HUES64 (cell line): ENCODE measurements around the gene FOSB. TPM values are rescaled to one million over a fixed set of nuclear protein-coding genes. Genes with fewer than 3 reads are reported as not detected.
A peak's percentile ranks its signal among the peaks of the same experiment; 100 is the strongest.

Source experiments
- H3K27ac ChIP-seq: 2 replicates; pipeline ENCODE4 v1.7.0; 2013; ENCODE audit warnings: low read depth, low read length, inconsistent platforms
- H3K27me3 ChIP-seq: 2 replicates; pipeline ENCODE4 v1.6.1; 2013; ENCODE audit warnings: mild to moderate bottlenecking, low read length; ENCODE audit not compliant: insufficient read depth
- H3K36me3 ChIP-seq: 2 replicates; pipeline ENCODE4 v1.6.1; 2013; ENCODE audit warnings: mild to moderate bottlenecking, low read length; ENCODE audit not compliant: insufficient read depth
- H3K4me1 ChIP-seq: 2 replicates; pipeline ENCODE4 v1.6.1; 2013; ENCODE audit warnings: mild to moderate bottlenecking, low read length, moderate library complexity; ENCODE audit not compliant: insufficient read depth
- H3K4me3 ChIP-seq: 2 replicates; pipeline ENCODE4 v1.5.1; 2013; ENCODE audit warnings: mild to moderate bottlenecking, low read length, moderate library complexity
- H3K9ac ChIP-seq: 2 replicates; pipeline ENCODE4 v1.6.1; 2013; ENCODE audit warnings: mild to moderate bottlenecking, low read depth, low read length
- H3K9me3 ChIP-seq: 2 replicates; pipeline ENCODE4 v1.6.1; 2013; ENCODE audit warnings: low read depth, low read length; ENCODE audit not compliant: insufficient read depth
- WGBS: fragments of 150-250, 120-280 bp; methylation state at CpG from one replicate; pipeline ENCODE4 v1.1.7; 2013; ENCODE audit warnings: missing lambda C conversion rate; 5-methylcytosine and 5-hydroxymethylcytosine counted together
- polyA plus RNA-seq, 2 experiments: library from polyadenylated mRNA; stranded (reverse); fragments of 50-300 nt; gene quantifications; one replicate each; pipeline ENCODE4 v1.2.3, GENCODE V29; 2013

The FOSB gene
- 0.25 TPM for polyA plus RNA-seq (2013, experiment 1 of 2)
- 0.44 TPM for polyA plus RNA-seq (2013, experiment 2 of 2)

DNA sequence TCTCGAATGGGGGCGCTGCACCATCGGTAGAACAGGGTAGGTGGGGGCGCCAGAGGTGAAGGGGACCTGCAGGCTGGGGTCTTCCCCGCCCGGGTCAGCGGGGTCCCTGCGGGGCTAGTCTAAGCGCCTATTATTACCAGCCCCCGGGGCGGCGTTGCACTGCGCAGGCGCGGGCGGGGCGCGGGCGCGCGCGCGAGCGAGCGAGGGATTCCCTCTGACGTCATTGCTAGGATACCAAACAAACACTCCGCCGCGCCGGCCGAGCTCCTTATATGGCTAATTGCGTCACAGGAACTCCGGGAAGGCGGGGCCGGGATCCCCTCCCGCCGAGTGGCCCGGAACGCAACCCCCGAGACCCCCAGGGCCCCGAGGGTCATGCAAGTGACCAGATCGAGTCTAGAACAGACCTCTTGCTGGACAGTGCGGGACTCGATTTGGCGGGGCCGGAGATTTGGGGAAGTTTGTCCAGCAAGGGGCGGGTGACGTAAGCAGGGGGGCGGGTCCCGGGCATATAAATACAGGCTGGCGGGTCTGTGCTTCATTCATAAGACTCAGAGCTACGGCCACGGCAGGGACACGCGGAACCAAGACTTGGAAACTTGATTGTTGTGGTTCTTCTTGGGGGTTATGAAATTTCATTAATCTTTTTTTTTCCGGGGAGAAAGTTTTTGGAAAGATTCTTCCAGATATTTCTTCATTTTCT lies at the start of gene FOSB:
Gene FOSB, plus strand, starts transcription at position 541 of the 703 bp plus-strand sequence. CDS start 591 bp downstream, outside the sequence.
- peak within 1 kb of the TSS; percentile 88 for H3K4me3 ChIP-seq
- peaks cover 17% of the 10 kb centered on the region for H3K27me3 ChIP-seq
- H3K9me3 ChIP-seq = no peaks in the 10 kb centered on the region
- H3K36me3 ChIP-seq = no peaks in the 10 kb centered on the region
- H3K4me1 ChIP-seq = peaks cover 4% of the 10 kb centered on the region; the same call in 1 of the 2 replicates
- H3K9ac ChIP-seq = peak within 1 kb of the TSS; percentile 74
- peak within 1 kb of the TSS; percentile 97 for H3K27ac ChIP-seq
- under 1% methylated on average over 55 of the region's 56 CpGs for WGBS

DNA sequence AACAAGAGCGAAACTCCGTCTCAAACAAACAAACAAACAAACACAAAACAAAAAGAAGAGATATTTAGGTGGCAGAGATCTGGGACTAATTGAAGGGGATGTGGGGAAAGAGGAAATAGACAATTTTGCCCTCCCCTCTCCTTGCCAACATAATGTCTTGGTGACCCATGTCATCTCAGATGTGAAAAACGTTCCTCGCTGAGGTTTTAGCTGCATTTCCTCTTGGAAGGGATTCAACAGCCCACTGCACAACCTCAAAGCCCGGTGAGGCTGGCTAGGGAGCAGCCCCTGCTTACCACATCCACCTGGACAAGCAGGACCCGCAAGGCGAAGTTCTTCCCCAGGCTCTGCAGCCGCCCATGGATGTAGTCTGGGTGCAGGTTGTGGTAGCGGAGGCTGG lies 49.0 kb upstream of the FOSB start:
- H3K36me3 ChIP-seq = peaks cover 57% of the 10 kb centered on the region
- H3K4me3 ChIP-seq = no peak overlapping the region
- no peak overlapping the region for H3K27ac ChIP-seq
- no peaks in the 10 kb centered on the region for H3K27me3 ChIP-seq
- no peaks in the 10 kb centered on the region; the same call in 1 of the 2 replicates for H3K4me1 ChIP-seq
- WGBS = 98% methylated on average over 7 of the region's 9 CpGs
- no peaks in the 10 kb centered on the region for H3K9me3 ChIP-seq
- H3K9ac ChIP-seq = no peak overlapping the region

DNA sequence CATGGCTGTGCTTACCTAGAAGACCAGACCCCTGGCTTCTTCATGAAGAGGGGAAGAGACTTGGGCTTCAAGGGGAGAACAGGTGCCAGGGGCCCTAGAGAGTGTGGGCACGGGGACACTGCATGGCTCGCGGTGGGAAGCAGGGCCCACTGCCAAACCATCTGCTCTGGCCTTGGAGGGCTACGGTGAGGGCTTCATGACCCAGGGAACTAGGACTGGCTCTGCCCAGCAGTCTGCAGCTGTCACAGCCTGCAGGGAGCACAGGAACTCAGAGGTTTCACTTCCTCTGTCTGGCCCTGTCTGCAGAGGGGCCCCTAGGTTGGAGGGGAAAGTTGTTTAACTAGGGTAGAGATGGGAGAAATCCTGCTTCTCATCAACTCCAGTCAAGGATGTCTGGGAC lies 48.4 kb upstream of the FOSB start:
- Histone ChIP-seq H3K4me1 (no peaks in the 10 kb centered on the region; the same call in 1 of the 2 replicates), H3K27ac (no peak overlapping the region), H3K4me3 (no peak overlapping the region)

GRCh38 chr19:45419895-45420294 lies 47.9 kb upstream of the FOSB start:
- H3K9ac ChIP-seq = no peak overlapping the region
- H3K27me3 ChIP-seq = no peaks in the 10 kb centered on the region
- WGBS = 82% methylated on average over 3 of the region's 3 CpGs
- H3K36me3 ChIP-seq = peaks cover 46% of the 10 kb centered on the region
- H3K4me1 ChIP-seq = peaks cover 4% of the 10 kb centered on the region; the same call in 1 of the 2 replicates
- H3K4me3 ChIP-seq = no peak overlapping the region
- no peak overlapping the region for H3K27ac ChIP-seq
- no peaks in the 10 kb centered on the region for H3K9me3 ChIP-seq

More for the DNA sequence above, 48.4 kb upstream of the FOSB start:
- 91% methylated on average over 4 of the region's 4 CpGs for WGBS
- no peaks in the 10 kb centered on the region for H3K9me3 ChIP-seq
- no peak overlapping the region for H3K9ac ChIP-seq
- no peaks in the 10 kb centered on the region for H3K27me3 ChIP-seq
- H3K36me3 ChIP-seq = peaks cover 51% of the 10 kb centered on the region

DNA sequence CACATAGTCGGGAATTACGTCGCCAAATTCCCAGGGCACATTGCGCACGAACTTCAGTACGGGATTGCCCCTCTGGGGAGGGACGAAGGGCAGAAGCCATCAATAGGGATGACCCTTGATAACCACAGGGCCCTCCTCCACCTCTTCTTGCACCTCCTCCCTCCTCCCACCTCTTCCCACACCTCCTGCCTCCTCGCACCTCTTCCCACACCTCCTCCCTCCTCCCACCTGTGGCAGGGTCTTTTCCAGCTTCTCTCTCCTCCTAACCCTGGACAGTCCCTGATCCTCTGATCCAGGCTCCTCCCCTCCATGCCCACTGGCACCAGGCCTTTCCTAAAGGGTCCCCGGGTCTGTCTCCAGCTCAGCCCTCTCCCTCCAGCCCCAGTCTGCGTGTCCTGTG lies 47.4 kb upstream of the FOSB start:
- Histone ChIP-seq H3K4me3 (no peak overlapping the region), H3K36me3 (peaks cover 46% of the 10 kb centered on the region), H3K9me3 (no peaks in the 10 kb centered on the region), H3K27ac (no peak overlapping the region), H3K27me3 (no peaks in the 10 kb centered on the region), H3K4me1 (peaks cover 8% of the 10 kb centered on the region; the same call in 1 of the 2 replicates), H3K9ac (no peak overlapping the region)
- WGBS = 92% methylated on average over 10 of the region's 10 CpGs

DNA sequence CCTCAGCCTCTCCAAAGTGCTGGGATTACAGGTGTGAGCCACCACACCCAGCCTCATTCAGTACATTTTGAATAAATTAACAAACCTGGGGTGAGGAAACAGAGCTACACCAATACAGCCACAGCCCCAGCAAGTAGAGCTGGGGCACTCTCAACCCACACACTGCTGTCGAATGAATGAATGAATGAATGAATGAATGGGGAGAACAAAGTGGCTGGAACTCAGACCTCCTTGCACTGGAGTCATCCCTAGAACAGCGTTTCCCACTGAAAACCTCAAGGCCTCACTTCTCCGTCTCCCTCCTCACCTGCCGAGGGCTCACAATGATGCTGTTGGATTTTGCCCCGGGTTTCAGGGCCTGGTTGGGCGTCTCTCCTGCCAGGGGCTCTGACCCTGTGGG lies 46.9 kb upstream of the FOSB start:
- Histone ChIP-seq H3K9me3 (no peaks in the 10 kb centered on the region), H3K4me1 (peaks cover 8% of the 10 kb centered on the region; the same call in 1 of the 2 replicates), H3K36me3 (peaks cover 43% of the 10 kb centered on the region), H3K4me3 (no peak overlapping the region), H3K9ac (no peak overlapping the region), H3K27me3 (no peaks in the 10 kb centered on the region), H3K27ac (no peak overlapping the region)
- 92% methylated on average over 6 of the region's 6 CpGs for WGBS

DNA sequence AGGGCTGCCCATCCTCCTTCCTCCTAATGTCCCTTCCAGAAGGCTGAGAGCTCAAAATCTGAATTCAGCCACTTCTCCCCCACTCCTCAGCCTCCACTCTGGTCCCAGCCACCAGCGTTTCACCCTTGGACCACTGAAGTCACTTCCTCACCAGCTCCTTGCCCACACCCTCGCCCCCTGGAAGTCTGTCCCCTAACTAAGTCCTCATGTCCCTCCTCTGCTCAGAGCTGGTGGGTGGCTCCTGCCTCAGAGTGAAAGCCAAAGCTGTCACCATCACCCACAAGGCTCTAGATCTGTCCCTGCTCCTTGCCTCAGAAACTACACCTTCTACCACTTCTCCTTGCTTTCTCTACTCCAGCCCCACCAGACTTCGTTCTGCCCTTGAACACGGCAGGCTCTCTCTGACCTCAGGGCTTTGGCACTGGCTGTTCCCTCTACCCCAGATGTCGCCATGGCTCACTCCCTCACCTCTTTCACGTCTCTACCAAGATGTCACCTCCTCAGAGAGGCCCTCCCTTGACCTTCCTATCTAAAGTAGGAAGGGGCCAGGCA lies 45.8 kb upstream of the FOSB start:
- Histone ChIP-seq H3K36me3 (peaks cover 35% of the 10 kb centered on the region), H3K27ac (no peak overlapping the region), H3K4me3 (no peak overlapping the region), H3K4me1 (peaks cover 8% of the 10 kb centered on the region; the same call in 1 of the 2 replicates), H3K9me3 (no peaks in the 10 kb centered on the region), H3K9ac (no peak overlapping the region), H3K27me3 (no peaks in the 10 kb centered on the region)
- 91% methylated on average over 6 of the region's 6 CpGs for WGBS

GRCh38 chr19:45423033-45423588 lies 44.7 kb upstream of the FOSB start:
- no peaks in the 10 kb centered on the region for H3K9me3 ChIP-seq
- H3K27ac ChIP-seq = peak overlapping the region; percentile 59
- H3K4me3 ChIP-seq = peak overlapping the region; percentile 71
- peaks cover 8% of the 10 kb centered on the region; the same call in 1 of the 2 replicates for H3K4me1 ChIP-seq
- H3K9ac ChIP-seq = peak overlapping the region; percentile 64
- H3K27me3 ChIP-seq = no peaks in the 10 kb centered on the region
- peaks cover 25% of the 10 kb centered on the region for H3K36me3 ChIP-seq
- WGBS = 15% methylated on average over 20 of the region's 20 CpGs

DNA sequence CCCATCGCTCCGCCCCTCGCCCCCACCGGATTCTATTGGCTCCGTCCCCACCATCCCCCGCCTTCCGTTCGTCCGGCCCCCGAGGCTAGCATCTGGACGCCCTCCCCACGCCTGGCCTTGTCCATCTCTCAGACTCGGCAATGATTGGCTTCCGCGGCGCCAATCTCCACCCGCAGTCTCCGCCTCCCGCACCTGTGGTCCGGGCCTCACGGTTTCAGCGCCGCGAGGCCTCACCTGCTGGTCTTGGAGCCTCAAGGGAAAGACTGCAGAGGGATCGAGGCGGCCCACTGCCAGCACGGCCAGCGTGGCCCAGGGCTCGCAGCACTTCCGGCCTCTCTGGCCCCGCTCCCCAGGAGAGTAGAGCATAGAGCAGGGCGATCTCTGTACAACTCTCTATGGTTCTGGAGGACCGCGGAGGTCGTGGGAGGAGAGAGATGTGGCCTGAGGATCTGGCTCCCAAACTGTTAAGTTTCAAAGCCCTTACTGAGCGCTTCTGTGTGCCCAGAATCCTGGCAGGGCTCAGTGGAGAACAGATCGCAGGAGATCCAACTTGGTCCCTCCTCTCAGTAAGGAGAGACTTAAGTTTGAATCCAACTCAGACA lies 44.1 kb upstream of the FOSB start, which contains the start of gene ERCC1:
Gene ERCC1, minus strand, starts transcription at position 329 of the 602 bp plus-strand sequence. CDS start 543 bp downstream, outside the sequence.
- Histone ChIP-seq H3K4me3 (peak within 1 kb of the TSS; percentile 71), H3K4me1 (peaks cover 8% of the 10 kb centered on the region; the same call in 1 of the 2 replicates), H3K27me3 (no peaks in the 10 kb centered on the region), H3K36me3 (peaks cover 22% of the 10 kb centered on the region), H3K9ac (peak within 1 kb of the TSS; percentile 79), H3K27ac (peak within 1 kb of the TSS; percentile 93), H3K9me3 (no peaks in the 10 kb centered on the region)
- under 1% methylated on average over 37 of the region's 37 CpGs for WGBS

DNA sequence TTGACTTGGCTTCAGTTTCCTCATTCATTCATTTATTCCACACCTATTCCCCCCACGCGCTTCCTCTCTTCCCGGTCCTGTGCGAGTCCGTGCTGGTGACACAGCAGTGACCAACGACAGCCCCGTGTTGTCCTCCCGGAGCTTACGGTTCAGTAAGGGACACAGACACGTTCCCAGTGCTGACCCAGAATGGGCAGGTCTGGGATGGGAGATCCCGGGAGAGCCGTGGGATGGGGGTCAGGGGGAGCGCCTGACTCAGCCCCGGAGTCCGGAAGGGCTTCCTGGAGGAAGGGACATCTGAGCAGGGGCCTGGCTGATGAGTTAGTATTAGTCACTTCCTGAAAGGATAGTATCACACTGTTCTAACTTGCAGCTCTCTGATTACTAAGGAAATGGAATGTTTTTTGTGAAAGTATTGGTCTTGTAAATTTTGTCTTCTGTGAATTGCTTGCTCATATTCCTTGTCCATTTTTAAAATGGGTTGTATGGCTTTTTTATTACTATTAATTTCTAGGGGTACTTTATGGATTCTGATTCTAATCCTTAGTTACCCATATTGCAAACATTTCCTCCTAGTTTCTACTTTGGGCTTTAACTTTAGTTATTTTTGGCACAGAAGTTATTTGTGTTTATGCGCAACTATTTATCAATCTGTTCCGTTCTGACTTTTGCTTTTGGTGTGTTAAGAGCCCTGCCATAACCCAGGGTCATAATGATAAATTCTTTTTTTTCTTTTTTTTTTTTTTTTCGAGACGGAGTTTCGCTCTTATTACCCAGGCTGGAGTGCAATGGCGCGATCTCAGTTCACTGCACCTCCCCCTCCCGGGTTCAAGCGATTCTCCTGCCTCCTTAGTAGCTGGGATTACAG lies 43.4 kb upstream of the FOSB start:
- peaks cover 8% of the 10 kb centered on the region; the same call in 1 of the 2 replicates for H3K4me1 ChIP-seq
- peaks cover 14% of the 10 kb centered on the region for H3K36me3 ChIP-seq
- WGBS = 9% methylated on average over 24 of the region's 24 CpGs

More for the DNA sequence above, 43.4 kb upstream of the FOSB start:
- H3K9me3 ChIP-seq = no peaks in the 10 kb centered on the region
- peak overlapping the region; percentile 71 for H3K4me3 ChIP-seq
- H3K9ac ChIP-seq = peak overlapping the region; percentile 79
- peak overlapping the region; percentile 93 for H3K27ac ChIP-seq
- no peaks in the 10 kb centered on the region for H3K27me3 ChIP-seq
